SH-SY5Y (cell line): ENCODE results near the gene AGMAT.

ENCODE experiments used
- GATA2 ChIP-seq: IDR thresholded peaks from 2 replicates; pipeline ENCODE4 v1.6.1; 2011; ENCODE audit warnings: mild to moderate bottlenecking, low read depth, low read length
- GATA3 ChIP-seq: IDR thresholded peaks from 2 replicates; pipeline ENCODE4 v1.6.1; 2011; ENCODE audit warnings: low read depth, mild to moderate bottlenecking, low read length, moderate library complexity

- no peak for TF ChIP-seq GATA2
- TF ChIP-seq GATA3, result no peak
Observed at GRCh38 chr1:15618077-15618654, 33.3 kb upstream of the AGMAT start.
